Upper lobe of left lung (tissue), 4 donors: Measurements from ENCODE around the gene ELF1.
"Not testable (repeated sequence)": the region's sequence is repeated elsewhere in the genome, so short reads cannot be mapped to it uniquely, and the experiment has no call there.

Experiments used
- EP300 ChIP-seq, 4 donors: sonication (generic); formaldehyde crosslinking; IDR thresholded peaks; one replicate each; pipeline ENCODE4 v1.5.1; 2017; ENCODE audit warnings: antibody characterized with exemption in 4 of 4, control low read depth in 2 of 4
- POLR2A ChIP-seq, 4 donors: fragments of 450-650 bp; IDR thresholded peaks; one replicate each; pipeline ENCODE4 v1.5.1; 2016 to 2017; ENCODE audit warnings: antibody characterized with exemption in 4 of 4, mild to moderate bottlenecking in 2 of 4
- POLR2AphosphoS5 ChIP-seq, 2 donors: sonication (generic); formaldehyde crosslinking; IDR thresholded peaks; one replicate each; pipeline ENCODE4 v1.5.1; 2017; ENCODE audit warnings: antibody characterized with exemption in 2 of 2
- TF ChIP-seq, protein P1 (sequence below), 6 experiments: fragments of 450-650 bp in 4 of 6; fragments of 200-600 bp in 2 of 6; sonication (generic) in 2 of 6; IDR thresholded peaks; one replicate each; pipeline ENCODE4 v1.5.1; 2016 to 2019; ENCODE audit warnings: antibody characterized with exemption in 6 of 6

DNA sequence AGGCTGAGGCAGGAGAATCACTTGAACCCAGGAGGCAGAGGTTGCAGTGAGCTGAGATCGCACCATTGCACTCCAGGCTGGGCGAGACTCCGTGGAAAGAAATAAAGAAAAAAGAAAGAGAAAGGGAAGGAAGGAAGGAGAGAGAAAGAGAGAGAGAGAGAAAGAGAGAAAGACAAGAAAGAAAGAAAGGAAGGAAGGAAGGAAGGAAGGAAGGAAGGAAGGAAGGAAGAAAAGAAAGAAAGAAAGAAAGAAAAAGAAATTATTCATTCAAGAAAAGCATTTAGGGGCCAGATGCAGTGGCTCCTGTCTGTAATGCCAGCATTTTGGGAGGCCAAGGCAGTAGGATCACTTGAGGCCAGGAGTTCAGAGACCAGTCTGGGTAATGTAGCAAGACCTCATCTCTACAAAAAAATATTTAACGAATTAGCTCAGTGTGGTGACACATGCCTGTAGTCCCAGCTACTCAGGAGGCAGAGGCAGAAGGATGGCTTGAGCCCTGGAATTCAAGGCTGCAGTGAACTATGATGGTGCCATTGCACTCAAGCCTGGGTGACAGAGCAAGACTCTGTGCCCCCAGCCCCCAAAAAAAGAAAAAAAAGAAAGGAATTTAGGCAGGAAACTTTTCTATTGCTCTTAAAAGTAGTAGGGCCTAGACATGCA, 109.4 kb downstream of the ELF1 start:
- TF ChIP-seq EP300, POLR2A, POLR2AphosphoS5 (IDR thresholded peaks at IDR 0.05): not testable (repeated sequence)
- TF ChIP-seq, protein P1, sequence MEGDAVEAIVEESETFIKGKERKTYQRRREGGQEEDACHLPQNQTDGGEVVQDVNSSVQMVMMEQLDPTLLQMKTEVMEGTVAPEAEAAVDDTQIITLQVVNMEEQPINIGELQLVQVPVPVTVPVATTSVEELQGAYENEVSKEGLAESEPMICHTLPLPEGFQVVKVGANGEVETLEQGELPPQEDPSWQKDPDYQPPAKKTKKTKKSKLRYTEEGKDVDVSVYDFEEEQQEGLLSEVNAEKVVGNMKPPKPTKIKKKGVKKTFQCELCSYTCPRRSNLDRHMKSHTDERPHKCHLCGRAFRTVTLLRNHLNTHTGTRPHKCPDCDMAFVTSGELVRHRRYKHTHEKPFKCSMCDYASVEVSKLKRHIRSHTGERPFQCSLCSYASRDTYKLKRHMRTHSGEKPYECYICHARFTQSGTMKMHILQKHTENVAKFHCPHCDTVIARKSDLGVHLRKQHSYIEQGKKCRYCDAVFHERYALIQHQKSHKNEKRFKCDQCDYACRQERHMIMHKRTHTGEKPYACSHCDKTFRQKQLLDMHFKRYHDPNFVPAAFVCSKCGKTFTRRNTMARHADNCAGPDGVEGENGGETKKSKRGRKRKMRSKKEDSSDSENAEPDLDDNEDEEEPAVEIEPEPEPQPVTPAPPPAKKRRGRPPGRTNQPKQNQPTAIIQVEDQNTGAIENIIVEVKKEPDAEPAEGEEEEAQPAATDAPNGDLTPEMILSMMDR (IDR thresholded peaks at IDR 0.05): not testable (repeated sequence)
